Mesodermal cell (in vitro differentiated cells): ENCODE measurements around the gene MAD1L1.
"Not testable (repeated sequence)": the region's sequence is repeated elsewhere in the genome, so short reads cannot be mapped to it uniquely, and the experiment has no call there.

Experiments used
- H3K27ac ChIP-seq: 2 replicates; pipeline ENCODE4 v1.7.0; 2013; ENCODE audit warnings: mild to moderate bottlenecking, low read depth, low read length, moderate library complexity; ENCODE audit not compliant: severe bottlenecking
- H3K36me3 ChIP-seq: 2 replicates; pipeline ENCODE4 v1.7.1; 2013; ENCODE audit warnings: mild to moderate bottlenecking, low read length, moderate library complexity; ENCODE audit not compliant: control insufficient read depth, insufficient read depth
- H3K4me1 ChIP-seq: one replicate; pipeline ENCODE4 v1.7.1; 2013; ENCODE audit warnings: mild to moderate bottlenecking, low read length; ENCODE audit not compliant: insufficient read depth, control insufficient read depth, poor library complexity, severe bottlenecking
- H3K4me3 ChIP-seq: 2 replicates; pipeline ENCODE4 v1.7.0; 2013; ENCODE audit warnings: low read length, control low read depth, mild to moderate bottlenecking; ENCODE audit not compliant: insufficient read depth, poor library complexity, severe bottlenecking; ENCODE audit errors: extremely low read depth
- H3K9me3 ChIP-seq: 2 replicates; pipeline ENCODE4 v1.7.1; 2013; ENCODE audit warnings: mild to moderate bottlenecking, low read length, moderate library complexity; ENCODE audit not compliant: control insufficient read depth
- WGBS, 2 experiments: methylation state at CpG; one replicate each; pipeline ENCODE4 v1.1.5; 2013; ENCODE audit warnings: missing lambda C conversion rate in 2 of 2; ENCODE audit not compliant: insufficient coverage in 2 of 2; 5-methylcytosine and 5-hydroxymethylcytosine counted together

The MAD1L1 gene

DNA sequence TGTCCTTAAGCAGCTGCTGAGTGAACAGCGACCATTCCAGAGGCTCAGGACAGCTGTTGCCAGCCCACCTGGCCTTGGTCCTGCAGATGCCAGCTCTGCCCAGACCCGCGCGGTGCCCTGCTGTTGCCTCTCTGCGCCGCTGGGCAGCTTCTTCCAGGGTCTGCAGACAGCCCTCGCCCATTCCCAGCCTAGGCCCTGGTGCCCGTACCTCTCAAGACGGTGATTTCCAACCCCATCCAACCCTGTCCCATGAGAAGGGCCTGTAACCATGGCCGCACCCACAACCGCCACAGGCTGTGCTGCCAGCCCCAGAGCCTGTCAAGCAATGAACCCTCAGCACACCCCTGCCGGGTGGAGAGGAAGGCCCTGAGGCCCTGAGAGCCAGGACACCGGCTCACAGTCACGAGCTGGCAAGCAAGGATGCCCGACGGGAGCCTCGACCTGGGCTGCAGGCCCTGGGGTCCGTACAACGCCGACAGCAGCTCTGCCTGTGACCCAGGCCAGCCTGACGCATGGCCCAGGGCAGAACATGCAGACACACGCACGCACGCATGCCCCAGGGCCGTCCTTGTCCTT lies 231.9 kb downstream of the MAD1L1 start:
- no peaks in the 10 kb centered on the region for H3K9me3 ChIP-seq
- H3K27ac ChIP-seq, result no peak overlapping the region
- WGBS, 2 experiments, result 96 to 98% methylated on average over 22 to 25 of the region's 25 CpGs

DNA sequence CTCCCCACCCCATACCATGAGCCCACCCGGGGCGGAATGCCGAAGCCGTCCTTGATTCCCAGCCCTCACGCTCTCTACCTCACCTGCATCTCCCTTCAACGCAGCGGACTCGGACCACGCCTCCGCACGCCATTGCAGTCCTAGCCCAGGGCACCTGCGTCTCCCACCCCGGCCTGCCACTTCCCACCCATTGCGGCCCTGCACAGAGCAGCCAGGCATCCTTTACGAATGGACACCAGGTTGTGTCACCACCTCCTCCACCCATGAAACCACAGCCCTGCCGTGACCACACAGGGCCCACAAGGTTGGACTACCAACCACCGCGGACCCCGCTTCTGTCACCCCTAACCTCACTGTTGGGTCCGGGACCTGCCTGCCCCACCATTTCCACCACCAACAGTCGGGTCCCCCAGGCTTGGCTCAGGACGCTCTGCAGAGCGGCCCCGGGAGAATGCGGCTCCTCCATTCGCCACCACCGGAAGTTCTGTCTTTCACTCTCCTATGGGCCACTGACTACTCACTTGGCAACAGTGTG lies 232.5 kb downstream of the MAD1L1 start:
- Histone ChIP-seq H3K9me3 (no peaks in the 10 kb centered on the region), H3K4me3 (no peak overlapping the region), H3K27ac (no peak overlapping the region), H3K36me3 (peaks cover 3% of the 10 kb centered on the region), H3K4me1 (peaks cover 13% of the 10 kb centered on the region)
- 94 to 95% methylated on average over 17 to 25 of the region's 27 CpGs for WGBS, 2 experiments

More for the DNA sequence above, 231.9 kb downstream of the MAD1L1 start:
- Histone ChIP-seq H3K36me3 (peaks cover 8% of the 10 kb centered on the region), H3K4me3 (no peak overlapping the region), H3K4me1 (peaks cover 13% of the 10 kb centered on the region)

DNA sequence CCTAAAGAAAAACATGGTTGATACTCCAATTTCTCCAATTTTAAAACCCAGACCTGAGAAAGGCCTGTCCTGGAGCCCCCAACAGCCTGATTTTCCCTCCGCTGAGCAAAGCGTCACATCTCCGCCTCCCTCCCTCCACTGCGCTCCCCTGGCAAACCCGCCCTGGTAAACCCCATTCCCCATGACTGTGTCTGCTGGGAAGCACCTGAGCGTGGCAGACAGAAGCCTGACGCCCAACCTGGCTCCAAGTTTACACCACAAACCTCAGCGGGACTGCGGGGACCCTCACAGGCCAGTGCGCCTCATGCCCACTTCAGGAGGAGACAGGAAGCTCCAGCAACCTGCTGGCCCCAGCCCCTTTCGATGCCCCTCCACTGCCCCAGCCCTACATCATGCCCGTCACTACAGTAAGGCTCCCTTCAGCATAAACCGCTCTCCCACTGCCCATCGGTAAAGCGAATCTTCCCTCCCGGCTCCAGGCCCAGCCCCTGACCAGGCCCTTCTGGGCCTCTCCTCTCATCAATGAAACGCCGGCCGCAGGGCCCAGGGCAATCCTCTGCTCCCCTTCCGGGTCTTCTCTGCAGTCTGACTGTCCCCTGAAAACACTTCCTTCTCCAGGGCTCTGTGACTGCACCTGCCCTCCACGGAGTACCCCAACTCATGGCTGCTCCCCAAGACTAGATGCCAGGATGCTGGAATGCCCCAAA lies 233.3 kb downstream of the MAD1L1 start:
- H3K9me3 ChIP-seq, result no peaks in the 10 kb centered on the region
- H3K36me3 ChIP-seq, result peaks cover 2% of the 10 kb centered on the region
- H3K4me1 ChIP-seq, result peaks cover 13% of the 10 kb centered on the region
- H3K4me3 ChIP-seq, result no peak overlapping the region
- H3K27ac ChIP-seq, result no peak overlapping the region
- WGBS, 2 experiments, result 92 to 95% methylated on average over 11 to 21 of the region's 21 CpGs

DNA sequence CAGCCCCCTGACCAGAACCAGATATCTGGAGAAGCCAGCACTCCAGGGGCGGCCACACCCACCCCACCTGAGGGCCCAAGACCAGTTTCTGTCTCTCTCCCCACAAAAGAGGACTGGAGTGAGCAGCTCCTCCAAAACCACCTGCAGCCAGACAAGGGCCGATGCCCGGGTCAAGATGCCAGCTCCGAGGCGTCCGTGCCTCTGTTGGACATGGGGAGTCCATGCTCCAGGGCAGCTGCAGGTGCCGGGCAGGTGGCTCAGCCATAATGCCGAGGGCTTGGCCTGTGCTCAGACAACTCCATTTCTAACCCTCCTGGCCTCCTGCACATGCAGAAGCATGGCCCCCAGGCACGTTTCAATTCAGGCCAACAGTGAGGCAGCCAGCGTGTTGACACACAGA lies 234.6 kb downstream of the MAD1L1 start:
- Histone ChIP-seq H3K9me3 (no peaks in the 10 kb centered on the region), H3K4me1 (peaks cover 13% of the 10 kb centered on the region), H3K27ac (no peak overlapping the region), H3K4me3 (no peak overlapping the region), H3K36me3 (no peaks in the 10 kb centered on the region)
- WGBS, 2 experiments, result 92 to 94% methylated on average over 7 to 10 of the region's 10 CpGs

DNA sequence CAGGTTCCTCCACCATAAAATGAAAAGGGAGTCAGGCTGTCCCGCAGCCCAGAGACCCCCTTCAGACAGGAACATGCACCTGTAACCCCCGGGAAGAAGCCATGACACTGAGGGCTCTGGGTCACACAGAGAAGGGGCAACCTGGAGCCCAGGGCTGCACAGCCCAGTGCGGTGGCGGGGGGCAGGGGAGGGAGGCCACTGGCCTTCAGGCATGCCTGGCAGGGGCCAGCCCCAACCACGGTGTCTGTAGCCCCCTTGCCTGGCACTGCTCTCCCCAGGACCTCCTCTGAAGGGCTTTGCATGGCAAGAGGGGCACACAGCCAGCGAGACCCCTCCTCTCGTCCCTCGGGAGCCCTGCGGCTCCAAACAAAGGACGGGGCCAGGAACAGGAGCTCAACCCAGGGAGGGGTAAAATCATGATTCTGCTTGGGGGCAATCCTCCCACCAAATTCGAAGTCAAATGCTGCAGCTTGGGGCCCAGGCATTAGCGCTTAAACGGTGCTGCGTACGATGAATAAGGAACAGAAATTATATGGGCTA lies 235.1 kb downstream of the MAD1L1 start:
- H3K36me3 ChIP-seq, result no peaks in the 10 kb centered on the region
- no peak overlapping the region for H3K4me3 ChIP-seq
- H3K27ac ChIP-seq, result no peak overlapping the region
- 93 to 94% methylated on average over 8 to 13 of the region's 15 CpGs for WGBS, 2 experiments
- H3K4me1 ChIP-seq, result peaks cover 8% of the 10 kb centered on the region
- no peaks in the 10 kb centered on the region for H3K9me3 ChIP-seq

DNA sequence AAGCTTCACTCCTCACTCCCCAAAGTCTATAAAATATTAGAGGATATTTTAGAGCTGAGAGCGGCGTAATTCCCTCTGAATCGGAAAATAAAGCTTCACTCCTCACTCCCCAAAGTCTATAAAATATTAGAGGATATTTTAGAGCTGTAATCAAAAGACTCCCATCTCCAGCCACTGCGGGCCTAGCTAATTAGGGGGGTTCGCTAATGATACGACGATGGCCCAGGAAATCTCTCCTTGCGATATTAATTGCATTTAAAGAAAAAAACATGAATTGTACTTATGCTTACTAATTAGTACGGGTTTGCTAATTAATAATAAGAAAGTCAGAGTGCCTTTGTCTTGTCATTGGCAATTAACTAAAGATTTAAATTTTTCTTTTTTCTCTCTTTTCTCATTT lies 235.9 kb downstream of the MAD1L1 start:
- Histone ChIP-seq H3K4me3 (no peak overlapping the region), H3K4me1 (peaks cover under 1% of the 10 kb centered on the region), H3K9me3 (no peaks in the 10 kb centered on the region), H3K27ac (no peak overlapping the region), H3K36me3 (no peaks in the 10 kb centered on the region)
- WGBS, 2 experiments, result no CpG with 5 or more reads among the region's 9 CpGs

DNA sequence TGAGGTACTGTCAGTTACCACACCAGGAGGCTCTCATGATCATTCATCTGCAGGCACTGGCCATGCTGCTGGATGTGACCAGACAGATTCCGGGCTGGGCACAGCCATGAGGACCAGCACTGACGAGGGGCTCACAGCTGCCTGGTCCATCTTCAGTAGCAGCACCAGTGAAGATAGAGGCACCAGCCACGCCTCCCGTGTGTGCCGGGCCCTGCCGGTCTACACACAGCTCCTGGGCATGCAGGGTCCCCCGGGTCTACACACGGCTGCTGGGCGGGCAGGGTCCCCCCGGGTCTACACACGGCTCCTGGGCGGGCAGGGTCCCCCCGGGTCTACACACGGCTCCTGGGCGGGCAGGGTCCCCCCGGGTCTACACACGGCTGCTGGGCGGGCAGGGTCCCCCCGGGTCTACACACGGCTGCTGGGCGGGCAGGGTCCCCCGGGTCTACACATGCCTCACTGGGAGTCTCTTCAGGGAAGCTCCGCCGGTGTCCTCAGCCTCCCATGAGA lies 236.8 kb downstream of the MAD1L1 start:
- H3K4me1 ChIP-seq, H3K4me3 ChIP-seq, H3K27ac ChIP-seq, H3K9me3 ChIP-seq, H3K36me3 ChIP-seq: not testable (repeated sequence)
- 94 to 98% methylated on average over 11 to 17 of the region's 24 CpGs for WGBS, 2 experiments

DNA sequence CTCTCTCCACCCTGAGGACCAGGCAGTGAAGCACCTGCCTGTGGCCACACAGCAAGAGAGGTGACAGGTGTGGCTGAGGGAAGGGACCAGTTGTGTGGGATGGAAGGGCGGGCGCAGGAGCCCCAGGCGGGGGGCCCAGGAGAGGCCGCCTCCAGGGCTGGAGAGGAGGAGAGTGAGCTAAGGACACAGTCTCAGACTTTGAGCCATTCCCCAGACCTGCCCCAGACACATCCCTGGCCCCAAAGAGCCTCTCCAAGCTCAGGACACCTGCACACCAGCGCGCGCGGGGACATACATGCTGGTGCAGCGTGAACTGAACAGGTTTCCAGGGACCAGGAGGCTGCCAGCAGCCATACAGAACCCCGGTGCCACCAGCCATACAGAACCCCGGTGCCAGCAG lies 237.3 kb downstream of the MAD1L1 start:
- 89 to 99% methylated on average over 10 to 11 of the region's 11 CpGs for WGBS, 2 experiments
- Histone ChIP-seq H3K27ac (no peak overlapping the region), H3K4me3 (no peak overlapping the region), H3K9me3 (no peaks in the 10 kb centered on the region), H3K4me1 (no peaks in the 10 kb centered on the region), H3K36me3 (no peaks in the 10 kb centered on the region)

DNA sequence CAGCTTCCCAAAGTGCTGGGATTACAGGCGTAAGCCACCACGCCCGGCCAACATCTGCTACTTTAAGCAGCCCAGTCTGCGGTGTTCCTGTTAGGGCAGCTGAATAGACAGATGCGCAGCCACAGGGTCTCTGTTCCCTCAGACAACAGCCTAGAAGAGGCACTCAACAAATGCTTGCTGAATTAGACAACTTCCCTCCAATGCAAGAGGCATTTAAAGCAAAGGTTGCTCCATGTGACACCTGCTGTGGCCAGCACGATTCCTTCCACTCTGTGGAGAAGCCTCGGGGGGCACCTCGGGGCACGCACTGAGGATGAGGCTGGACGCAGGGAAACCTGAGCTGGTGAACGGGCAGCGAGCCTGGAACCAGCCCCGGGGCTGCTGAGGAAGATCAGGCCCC lies 237.8 kb downstream of the MAD1L1 start:
- WGBS, 2 experiments, result 89 to 94% methylated on average over 12 to 13 of the region's 13 CpGs
- Histone ChIP-seq H3K4me3 (no peak overlapping the region), H3K27ac (no peak overlapping the region), H3K36me3 (no peaks in the 10 kb centered on the region), H3K9me3 (no peaks in the 10 kb centered on the region), H3K4me1 (no peaks in the 10 kb centered on the region)

DNA sequence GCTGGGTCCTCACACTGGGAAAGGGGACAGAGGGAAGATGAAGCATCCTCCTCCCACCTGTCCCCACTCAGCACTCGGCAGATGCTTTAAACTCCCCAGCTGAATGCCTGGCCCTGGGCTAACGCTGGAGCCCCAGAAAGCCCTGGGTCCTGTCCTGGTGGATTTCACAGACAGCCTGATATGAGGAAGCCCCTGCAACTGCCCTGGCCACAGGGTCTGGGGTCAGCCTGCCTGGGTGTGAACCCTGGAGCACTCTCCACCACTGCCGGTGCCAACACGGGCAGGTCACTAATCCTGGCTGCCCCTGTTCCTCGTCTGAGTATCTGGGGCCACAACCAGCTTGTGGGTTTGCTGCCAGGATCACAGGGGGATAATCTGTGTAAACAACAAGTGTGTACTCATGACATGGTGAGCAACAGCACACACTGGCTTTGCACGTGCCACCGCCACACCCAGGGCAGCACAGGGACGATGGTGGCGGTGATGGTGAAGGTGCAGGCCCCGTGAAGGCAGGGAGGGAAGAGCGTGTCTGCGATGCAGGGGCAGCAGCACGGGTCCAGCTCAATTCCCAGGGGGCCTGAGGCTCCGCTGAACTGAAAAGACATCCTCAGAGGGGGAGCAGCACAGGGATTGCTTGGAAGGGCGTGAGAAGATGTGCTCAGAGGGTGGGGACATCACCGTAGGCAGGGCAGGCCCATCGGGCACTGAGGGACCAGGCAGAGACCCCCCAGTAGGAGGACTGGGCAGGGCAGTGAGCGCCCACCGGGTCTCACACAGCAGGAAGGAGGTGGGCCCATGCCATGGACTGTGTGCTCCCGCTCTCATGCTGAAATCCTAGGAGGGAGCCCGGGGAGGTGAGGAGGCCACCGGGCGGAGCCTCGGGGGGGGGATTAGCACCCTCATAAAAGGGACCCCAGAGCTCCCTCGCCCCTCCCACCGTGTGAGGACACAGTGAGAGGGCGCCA lies 238.7 kb downstream of the MAD1L1 start:
- Histone ChIP-seq H3K4me3 (no peak overlapping the region), H3K9me3 (no peaks in the 10 kb centered on the region), H3K27ac (no peak overlapping the region), H3K36me3 (no peaks in the 10 kb centered on the region), H3K4me1 (no peaks in the 10 kb centered on the region)
- 93 to 94% methylated on average over 26 to 27 of the region's 27 CpGs for WGBS, 2 experiments
